B cell (primary cell): ENCODE results near the gene KLHL15.

Source experiments
- EZH2 ChIP-seq: IDR thresholded peaks from 2 replicates; pipeline ENCODE4 v1.6.1; 2012; ENCODE audit warnings: borderline replicate concordance, low read depth, mild to moderate bottlenecking, moderate library complexity, low read length; ENCODE audit not compliant: insufficient read depth, poor library complexity, severe bottlenecking
- TF ChIP-seq, protein P1 (sequence below): fragments of 200-600 bp; IDR thresholded peaks from one replicate; pipeline ENCODE4 v1.8.0; 2022; ENCODE audit warnings: antibody characterized with exemption, mild to moderate bottlenecking

DNA sequence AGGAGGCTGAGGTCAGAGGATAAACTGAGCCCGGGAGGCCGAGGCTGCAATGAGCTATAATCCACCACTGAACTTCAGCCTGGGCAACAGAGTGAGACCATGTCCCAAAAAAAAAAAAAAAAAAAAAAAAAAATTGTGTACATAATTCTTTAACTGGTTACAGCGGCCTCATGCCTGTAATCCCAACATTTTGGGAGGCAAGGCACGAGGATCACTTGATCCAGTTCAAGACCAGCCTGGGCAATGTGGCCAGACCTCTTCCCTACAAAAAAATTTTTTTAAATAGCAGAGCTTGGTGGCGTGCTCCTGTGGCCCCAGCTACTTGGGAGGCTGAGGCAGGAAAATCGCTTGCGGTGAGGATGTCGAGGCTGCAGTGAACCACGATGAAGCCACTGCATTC, 9.3 kb downstream of the KLHL15 start:
- TF ChIP-seq, protein P1, sequence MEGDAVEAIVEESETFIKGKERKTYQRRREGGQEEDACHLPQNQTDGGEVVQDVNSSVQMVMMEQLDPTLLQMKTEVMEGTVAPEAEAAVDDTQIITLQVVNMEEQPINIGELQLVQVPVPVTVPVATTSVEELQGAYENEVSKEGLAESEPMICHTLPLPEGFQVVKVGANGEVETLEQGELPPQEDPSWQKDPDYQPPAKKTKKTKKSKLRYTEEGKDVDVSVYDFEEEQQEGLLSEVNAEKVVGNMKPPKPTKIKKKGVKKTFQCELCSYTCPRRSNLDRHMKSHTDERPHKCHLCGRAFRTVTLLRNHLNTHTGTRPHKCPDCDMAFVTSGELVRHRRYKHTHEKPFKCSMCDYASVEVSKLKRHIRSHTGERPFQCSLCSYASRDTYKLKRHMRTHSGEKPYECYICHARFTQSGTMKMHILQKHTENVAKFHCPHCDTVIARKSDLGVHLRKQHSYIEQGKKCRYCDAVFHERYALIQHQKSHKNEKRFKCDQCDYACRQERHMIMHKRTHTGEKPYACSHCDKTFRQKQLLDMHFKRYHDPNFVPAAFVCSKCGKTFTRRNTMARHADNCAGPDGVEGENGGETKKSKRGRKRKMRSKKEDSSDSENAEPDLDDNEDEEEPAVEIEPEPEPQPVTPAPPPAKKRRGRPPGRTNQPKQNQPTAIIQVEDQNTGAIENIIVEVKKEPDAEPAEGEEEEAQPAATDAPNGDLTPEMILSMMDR = no peak
- TF ChIP-seq EZH2 = no peak
